Glomerular visceral epithelial cell (primary cell): ENCODE measurements around the gene AZIN2.

ENCODE experiments used
- DNase-seq: peaks from one replicate; pipeline ENCODE4 v3.0.0-alpha.2; 2016; ENCODE audit errors: extremely low spot score

The AZIN2 gene

DNA sequence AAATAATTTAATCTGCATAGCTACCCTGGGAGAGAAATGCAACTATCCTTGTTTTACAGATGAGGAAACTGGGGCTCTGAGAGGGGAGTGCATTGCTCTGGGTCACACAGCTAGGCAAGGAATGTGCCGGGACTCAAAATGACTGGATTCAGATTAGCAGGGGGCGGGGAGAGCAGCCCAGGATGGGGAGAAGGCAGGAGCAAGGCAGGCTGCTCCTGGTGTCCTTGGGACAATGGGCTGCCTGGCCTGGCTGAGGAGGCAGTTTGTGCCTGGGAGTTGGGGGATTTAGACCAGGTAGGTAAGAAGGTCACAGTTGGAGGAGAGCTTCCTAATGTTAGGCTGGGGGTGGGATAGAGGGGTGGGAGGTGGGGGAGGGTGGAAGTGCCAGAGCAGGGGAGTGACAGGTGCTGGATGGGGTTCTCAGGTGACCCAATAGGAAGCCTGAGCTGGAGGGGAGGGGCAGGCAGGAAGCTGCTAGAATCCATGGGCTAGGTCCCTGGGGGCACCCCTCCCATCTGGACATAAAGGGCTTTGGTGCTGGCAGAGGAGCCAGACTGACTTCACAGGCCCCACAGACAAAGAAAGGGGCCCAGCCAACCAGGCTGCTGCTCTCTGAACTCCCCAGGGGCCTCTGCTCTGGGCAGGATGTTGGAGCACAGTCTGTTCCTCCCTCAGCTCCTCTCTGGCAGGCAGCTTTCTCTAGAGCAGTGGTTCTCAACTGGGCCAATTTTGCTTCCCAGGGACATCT lies 71.9 kb downstream of the AZIN2 start:
- DNase-seq = no peak

DNA sequence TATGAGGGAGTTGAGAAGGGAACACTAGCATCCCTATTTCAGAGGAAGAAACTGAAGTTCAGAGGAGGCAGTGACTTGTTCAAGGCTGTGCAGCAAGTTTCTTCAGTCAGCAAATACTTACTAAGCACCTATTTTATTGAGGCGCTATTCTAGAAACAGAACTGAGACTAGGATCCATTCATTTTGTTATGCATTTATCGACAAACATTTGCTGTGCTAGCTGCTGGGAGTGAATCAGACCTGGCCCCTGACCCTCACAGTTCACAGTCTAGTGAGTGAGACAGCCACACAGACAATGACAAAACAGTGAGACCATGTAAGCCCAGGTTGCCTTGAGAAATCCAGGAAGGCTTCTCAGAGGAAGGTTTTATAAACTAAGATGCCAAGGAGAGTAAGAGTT lies 72.7 kb downstream of the AZIN2 start:
- DNase-seq = no peak

DNA sequence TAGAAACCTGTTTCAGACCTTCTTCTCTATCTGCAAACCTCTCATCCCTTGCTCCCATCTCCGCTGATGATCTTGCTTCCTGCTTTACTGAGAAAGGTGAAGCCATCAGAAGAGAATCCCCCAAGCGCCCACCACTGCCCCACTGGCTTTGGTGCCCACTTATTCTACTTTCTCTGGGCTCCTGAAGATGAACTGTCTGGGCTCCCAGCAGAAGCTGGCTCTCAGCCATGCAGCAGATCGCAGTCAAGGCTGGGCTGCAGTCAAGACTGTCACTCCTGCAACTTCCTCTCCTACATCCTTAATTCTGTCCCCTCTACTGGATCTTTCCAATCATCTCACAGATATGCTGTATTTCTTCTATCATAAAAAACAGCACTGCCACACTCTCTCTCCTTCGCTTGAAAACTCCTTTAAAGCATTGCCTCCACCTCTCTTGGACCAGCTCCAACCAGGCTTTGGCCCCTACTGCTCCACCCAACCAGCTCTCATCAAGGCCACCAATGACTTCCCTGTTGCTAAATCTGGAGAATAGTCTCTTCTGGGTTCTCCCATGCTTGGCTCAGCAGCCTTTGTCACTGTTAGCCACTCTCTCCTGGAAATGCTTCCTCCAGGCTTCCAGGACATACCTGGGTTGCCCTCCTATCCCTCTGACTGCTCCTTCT lies 75.1 kb downstream of the AZIN2 start:
- DNase-seq = no peak

DNA sequence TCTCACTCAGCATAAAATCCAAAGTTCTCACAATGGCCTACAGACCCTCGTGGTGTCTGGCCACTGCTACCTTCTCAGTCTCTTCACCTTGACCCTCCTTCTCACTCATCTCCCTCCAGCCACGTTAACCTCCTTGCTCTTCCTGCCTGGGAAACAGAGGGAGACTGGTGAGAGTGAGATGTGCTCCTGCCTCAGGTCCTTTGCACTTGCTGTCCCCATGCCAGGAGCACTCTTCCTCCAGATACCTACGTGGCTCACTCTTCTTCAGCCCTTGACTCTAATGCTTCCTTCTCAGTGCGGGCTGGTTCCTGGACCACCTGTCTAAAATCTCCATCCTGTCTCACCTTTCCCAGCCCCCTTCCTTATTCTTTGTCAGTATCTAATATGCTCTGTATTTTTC lies 76.2 kb downstream of the AZIN2 start:
- DNase-seq = no peak

DNA sequence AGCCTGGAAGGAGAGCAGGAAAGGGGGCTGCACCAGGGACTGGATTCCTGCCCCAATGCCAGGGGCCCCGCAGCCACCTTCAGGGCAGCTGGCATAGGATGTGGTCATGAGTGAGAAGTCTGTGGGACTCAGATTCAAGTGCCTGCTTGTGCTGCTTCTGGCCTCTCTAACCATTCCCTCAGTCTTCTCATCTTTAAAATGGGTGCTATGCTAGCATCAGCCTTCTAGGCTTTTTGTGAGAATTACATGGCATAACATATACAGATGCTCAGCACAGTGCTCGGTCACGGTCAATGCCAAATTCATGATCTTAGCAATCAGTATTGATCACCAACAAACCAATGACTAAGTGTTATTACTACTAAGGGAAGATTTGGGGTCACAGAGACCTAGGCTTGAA lies 77.4 kb downstream of the AZIN2 start:
- no peak for DNase-seq

DNA sequence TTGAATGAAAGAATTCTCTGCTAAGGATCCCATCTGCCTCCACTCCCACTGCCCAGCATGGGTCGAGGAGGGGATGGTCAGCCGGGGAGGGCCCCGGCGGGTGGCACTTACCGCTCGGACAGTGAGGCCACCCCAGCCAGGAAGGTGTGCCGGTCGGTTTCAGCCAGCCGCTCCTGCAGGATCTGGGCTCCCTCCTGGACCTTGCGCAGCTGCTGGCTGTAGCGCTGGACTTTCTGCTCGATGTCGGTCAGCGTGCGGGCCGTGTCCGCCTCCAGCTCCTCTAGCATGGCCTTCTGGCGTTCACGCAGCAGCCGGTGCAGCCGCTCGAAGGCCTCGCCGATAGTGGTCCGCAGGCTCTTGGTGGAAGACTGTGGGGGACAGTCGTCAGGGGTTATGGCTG lies 78.6 kb downstream of the AZIN2 start:
- DNase-seq = no peak

DNA sequence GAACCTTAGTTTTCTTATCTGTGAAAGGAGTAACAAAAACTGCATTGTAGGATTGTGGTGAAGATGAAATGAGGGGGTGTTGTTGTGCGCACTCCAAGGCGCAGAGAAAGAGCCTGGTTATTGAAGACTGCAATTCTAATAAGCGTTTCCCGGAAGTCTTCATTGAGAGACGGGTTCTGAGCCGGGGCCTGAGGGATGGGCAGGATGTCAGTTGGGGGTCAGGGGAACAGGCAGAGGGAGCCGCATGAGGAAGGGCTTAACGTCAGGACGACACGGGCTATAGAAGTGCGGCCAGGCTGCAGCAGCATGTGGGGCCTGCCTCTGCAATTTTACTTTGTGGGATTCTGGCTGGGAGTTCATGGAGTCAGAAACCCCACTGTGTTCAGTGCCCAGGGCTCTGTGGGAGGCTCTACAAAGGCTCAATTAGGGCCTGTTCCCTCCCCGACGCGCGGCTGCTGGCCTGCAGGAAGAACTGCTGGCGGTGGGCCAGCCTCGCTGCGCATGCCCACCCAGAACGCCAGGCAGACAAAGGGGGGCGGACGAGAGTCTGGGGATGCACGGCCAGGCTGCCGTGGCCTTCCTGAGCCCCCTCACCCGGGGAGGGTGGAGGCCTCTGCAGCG lies 80.2 kb downstream of the AZIN2 start:
- DNase-seq = no peak

DNA sequence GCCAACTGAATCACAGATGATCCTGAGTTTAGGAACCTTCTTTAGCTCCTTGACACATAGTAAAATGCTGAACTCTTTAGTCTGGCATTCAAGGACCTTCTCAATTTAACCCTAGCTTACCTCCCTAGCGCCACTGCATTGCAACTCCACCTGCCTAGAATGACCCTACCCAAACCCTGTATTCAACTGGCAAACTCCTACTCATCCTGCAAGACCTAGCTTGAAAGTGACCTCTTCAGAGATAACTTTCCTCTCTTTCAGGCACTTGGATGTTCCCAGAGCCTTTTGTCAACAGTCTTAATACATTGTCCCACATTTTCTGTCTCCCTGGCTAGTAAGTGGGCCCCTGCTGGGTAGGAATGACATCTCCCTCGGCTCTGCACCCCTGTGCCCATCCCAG lies 81.2 kb downstream of the AZIN2 start:
- DNase-seq = no peak

DNA sequence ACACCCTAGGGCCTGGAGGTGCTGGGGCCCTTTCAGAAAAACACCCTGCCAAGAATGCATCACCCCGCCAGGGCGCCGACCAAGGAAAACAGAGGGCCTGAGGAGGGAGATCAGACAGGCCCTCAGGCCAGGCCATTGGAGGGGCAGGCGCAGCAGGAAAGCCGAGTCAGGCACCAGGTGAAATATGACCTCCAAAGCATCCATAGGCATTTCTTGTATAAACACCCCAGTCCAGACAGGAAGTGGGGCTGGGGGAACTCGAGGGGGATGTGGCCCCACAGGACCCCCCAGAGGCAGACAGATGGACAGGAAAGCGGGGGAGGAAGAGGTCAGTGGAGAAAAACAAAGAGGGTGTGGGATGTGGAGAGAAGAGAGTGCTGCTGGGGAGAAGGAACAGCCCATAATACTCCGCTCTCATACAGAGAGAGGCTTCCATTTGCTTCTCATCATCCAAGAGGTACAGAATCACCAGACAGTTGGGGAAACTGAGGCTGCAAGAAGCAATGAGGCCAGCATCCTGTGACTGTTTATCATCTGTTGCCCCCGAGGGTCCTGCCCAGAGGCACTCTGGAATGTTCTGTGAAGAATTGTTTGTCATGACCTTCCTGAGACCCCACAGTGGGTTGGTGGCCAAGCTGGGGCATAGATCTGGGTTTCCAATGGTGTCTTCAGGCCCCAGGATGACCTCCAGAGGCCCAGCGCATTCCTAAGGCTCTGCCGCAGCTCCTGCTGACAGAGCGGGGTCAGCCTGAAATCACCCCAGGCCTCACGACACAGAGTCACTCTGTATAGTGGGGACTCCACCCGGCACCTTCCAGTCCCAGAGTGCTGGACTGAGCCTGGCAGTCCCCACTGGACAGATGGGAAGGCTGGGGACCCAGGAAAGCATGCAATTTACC lies 82.9 kb downstream of the AZIN2 start:
- no peak for DNase-seq

DNA sequence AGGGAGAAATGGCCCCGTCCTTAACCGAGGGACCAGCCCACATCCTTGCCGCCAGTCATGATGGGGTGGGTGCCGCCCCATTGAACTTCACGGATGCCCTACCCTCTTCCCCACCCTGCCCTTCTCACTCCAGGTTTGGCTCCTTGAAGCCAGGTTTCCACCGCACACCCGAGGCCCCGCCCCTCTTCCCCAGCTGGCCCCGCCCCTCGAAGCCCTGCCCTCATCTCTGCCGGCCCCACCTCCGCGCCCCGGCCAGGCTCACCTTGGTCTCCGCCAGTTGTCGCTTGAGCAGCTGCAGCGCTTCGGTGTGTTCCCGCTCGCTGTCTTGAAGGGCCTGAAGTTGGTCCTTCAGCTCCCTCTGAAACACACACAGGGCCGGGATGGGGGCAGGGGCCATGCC lies 84.3 kb downstream of the AZIN2 start:
- no peak for DNase-seq

DNA sequence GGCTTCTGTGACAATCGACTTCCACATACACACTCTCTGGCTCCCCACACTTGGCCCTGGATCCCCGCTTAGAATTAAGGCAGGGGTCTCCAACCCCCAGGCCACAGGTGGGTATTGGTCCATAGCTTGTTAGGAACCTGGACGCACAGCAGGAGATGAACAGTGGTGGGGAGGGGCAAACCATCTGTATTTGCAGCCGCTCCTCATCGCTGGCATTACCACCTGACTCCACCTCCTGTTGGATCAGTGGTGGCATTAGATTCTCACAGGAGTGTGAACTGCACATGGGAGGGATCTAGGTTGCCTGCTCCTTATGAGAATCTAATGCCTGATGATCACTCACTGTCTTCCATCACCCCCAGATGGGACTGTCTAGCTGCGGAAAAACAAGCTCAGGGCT lies 84.9 kb downstream of the AZIN2 start:
- DNase-seq = no peak

DNA sequence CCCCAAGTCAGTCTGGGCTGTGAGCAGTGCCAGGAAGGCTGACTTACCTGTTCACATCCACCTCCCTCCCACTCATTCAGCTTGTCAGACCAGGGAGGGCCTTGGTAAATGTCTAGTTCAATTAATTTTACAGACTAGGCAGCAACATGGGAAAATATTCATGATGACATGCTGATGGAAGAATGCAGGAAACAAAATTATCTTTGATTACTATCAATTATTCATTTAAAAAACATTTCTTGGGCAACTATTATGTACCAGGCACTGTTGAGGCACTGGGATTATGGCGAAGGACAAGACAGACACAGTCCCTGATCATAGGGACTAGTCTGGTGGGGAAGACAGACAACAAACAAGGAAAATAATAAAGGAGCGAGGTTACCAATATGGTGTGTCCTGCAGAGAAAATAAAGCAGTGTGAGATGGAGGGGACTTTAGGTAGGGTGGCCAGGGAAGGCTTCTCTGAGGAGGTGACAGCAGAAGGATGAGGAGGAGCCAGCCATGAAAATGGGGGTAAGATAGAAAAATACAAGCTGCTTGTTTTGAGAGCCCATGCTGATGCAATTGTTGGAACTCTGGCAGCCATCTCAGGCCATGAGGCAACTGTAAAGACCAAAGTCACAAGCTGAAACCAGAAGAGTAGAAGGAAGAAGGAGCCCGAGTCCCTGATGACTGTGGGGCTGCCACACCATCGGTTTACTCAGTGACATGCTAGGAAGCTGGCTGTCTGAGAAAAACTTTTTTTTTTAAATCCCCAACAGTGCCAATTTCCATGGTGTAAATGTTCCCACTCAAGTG lies 86.9 kb downstream of the AZIN2 start:
- no peak for DNase-seq

DNA sequence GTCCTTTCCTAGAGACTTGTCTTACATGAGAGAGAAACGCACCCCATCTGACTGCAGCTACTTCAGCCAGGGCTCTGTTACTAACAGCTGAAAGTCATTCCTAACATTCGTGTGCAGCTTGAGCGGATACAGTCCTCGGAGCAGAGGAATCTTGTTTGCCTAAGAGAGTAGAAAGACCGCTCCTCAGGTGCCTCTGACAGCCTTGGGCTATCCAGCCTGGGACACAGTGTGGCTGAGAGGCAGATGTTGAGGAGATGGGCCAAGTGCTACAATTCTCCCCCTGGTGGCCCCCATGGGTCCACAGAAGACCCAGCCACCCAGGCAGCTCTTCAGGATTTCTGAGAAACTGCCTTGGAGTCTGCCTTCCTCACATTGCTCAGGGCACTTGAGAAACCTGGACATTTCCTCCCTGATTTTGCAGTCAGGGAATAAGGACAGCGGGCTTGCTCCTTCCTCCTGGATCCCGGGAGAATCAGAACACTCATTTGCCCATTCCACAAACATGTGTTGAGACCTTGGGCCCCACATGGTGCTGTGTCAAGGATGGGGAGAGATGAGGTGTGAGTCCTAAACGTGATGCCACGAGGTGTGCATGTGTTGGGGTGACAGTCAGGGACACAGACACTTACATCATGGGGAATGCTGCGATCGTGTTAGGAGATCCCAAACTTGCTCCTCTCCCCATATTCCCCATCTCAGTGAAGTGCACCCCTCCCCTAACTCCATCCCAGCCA lies 87.8 kb downstream of the AZIN2 start:
- no peak for DNase-seq

DNA sequence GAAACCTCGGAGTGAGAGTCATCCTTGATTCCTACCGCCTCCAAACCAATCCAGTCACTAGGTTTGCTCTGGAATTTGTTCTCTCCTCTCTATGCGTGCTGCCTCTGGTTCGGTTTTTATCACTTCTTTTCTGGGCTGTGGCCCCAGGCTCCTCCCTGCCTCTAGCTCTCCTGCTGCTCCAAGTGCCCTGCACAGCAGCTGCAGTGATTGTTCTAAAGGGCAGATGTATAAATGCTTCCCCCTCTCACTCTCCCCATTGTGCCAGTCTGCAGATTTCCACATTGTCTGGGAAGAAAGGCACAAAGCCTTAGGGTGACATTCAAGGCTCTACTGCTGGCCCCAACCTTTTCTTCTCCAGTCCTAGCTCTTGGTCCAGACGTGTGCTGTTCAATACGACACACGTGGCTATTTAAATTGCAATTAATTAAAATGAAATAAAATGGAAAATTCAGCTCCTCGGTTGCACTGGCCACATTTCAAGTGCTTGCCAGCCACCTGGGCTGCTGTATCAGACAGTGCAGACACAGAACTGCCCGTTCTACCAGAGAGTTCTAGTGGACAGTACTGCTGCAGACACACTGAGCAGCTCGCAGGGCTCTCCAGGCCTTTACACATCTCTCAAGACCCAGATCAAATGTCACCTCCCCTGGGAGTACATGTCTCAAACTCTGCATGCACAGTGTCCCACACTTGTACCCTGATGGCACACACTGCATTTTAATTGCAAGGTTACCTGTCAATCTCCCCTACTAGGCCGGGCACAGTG lies 88.5 kb downstream of the AZIN2 start:
- no peak for DNase-seq
